Liver (tissue), 9 donors: ENCODE results near the gene AMN1. TPM values are rescaled to one million over a fixed set of nuclear protein-coding genes. Genes with fewer than 3 reads are reported as not detected.

ENCODE experiments used
- DNase-seq: peaks from one replicate; pipeline ENCODE4 v3.0.0-alpha.2; 2017; ENCODE audit warnings: low spot score
- H3K27ac ChIP-seq, 2 donors: one replicate each; pipeline ENCODE4 v1.7.0; 2013; ENCODE audit warnings: inconsistent platforms in 2 of 2, low read length in 2 of 2, control low read depth in 1 of 2, low read depth in 1 of 2, mild to moderate bottlenecking in 1 of 2
- H3K27me3 ChIP-seq, 4 donors: one replicate each; pipeline versions ENCODE4 v1.6.1 to v1.7.0; 2013; ENCODE audit warnings: low read length in 3 of 4, inconsistent platforms in 1 of 4, mild to moderate bottlenecking in 1 of 4, moderate library complexity in 1 of 4; ENCODE audit not compliant: control insufficient read depth in 4 of 4, insufficient read depth in 4 of 4
- H3K36me3 ChIP-seq, 4 donors: one replicate each; pipeline versions ENCODE4 v1.6.1 to v1.7.0; 2013; ENCODE audit warnings: low read length in 3 of 4, mild to moderate bottlenecking in 3 of 4, low read depth in 1 of 4, moderate library complexity in 1 of 4; ENCODE audit not compliant: control insufficient read depth in 4 of 4, insufficient read depth in 3 of 4
- H3K4me1 ChIP-seq, 4 donors: one replicate each; pipeline versions ENCODE4 v1.6.1 to v1.7.0; 2013; ENCODE audit warnings: low read length in 3 of 4, mild to moderate bottlenecking in 3 of 4, moderate library complexity in 1 of 4; ENCODE audit not compliant: control insufficient read depth in 4 of 4, insufficient read depth in 4 of 4
- H3K4me3 ChIP-seq, 3 donors: one replicate each; pipeline versions ENCODE4 v1.6.1 to v1.7.0; 2013; ENCODE audit warnings: low read length in 3 of 3, control low read depth in 1 of 3, low read depth in 1 of 3, mild to moderate bottlenecking in 1 of 3
- H3K9ac ChIP-seq, 2 donors: one replicate each; pipeline ENCODE4 v1.7.0; 2013; ENCODE audit warnings: low read length in 2 of 2, mild to moderate bottlenecking in 2 of 2, moderate library complexity in 2 of 2, control low read depth in 1 of 2, low read depth in 1 of 2
- H3K9me3 ChIP-seq, 4 donors: one replicate each; pipeline versions ENCODE4 v1.6.1 to v1.7.0; 2013; ENCODE audit warnings: low read length in 3 of 4; ENCODE audit not compliant: control insufficient read depth in 4 of 4
- CTCF ChIP-seq: fragments of 150-350 bp; IDR thresholded peaks from 2 replicates; pipeline ENCODE4 v1.5.1; 2017; ENCODE audit warnings: improper control_type of control experiment, low read depth, low read length; ENCODE audit not compliant: missing input control
- EGR1 ChIP-seq, 2 donors: IDR thresholded peaks; 2 replicates each; pipeline ENCODE4 v1.6.1; 2016 to 2018; ENCODE audit warnings: antibody characterized with exemption in 2 of 2, low read depth in 2 of 2
- FOXA1 ChIP-seq: IDR thresholded peaks from 2 replicates; pipeline ENCODE4 v1.6.1; 2016; ENCODE audit warnings: antibody characterized with exemption
- FOXA2 ChIP-seq: IDR thresholded peaks from 2 replicates; pipeline ENCODE4 v1.6.1; 2016; ENCODE audit warnings: antibody characterized with exemption
- GABPA ChIP-seq, 2 donors: IDR thresholded peaks in 1 of 2; conservative IDR thresholded peaks in 1 of 2; 2 replicates each; pipeline ENCODE4 v1.6.1; 2016; ENCODE audit warnings: antibody characterized with exemption in 2 of 2, mild to moderate bottlenecking in 1 of 2, moderate library complexity in 1 of 2
- HNF4A ChIP-seq, 2 donors: conservative IDR thresholded peaks; 2 replicates each; pipeline ENCODE4 v1.6.1; 2016; ENCODE audit warnings: antibody characterized with exemption in 2 of 2, mild to moderate bottlenecking in 2 of 2
- HNF4G ChIP-seq: IDR thresholded peaks from 2 replicates; pipeline ENCODE4 v1.6.1; 2016; ENCODE audit warnings: antibody characterized with exemption
- JUND ChIP-seq, 2 donors: IDR thresholded peaks; 2 replicates each; pipeline ENCODE4 v1.6.1; 2016; ENCODE audit warnings: antibody characterized with exemption in 2 of 2
- NR2F2 ChIP-seq: IDR thresholded peaks from 2 replicates; pipeline ENCODE4 v1.6.1; 2016; ENCODE audit warnings: antibody characterized with exemption
- RAD21 ChIP-seq, 2 donors: IDR thresholded peaks; 2 replicates each; pipeline ENCODE4 v1.6.1; 2016; ENCODE audit warnings: antibody characterized with exemption in 2 of 2, mild to moderate bottlenecking in 2 of 2
- REST ChIP-seq: IDR thresholded peaks from 2 replicates; pipeline ENCODE4 v1.6.1; 2016; ENCODE audit warnings: antibody characterized with exemption, mild to moderate bottlenecking
- RXRA ChIP-seq, 2 donors: IDR thresholded peaks; 2 replicates each; pipeline ENCODE4 v1.6.1; 2017 to 2018; ENCODE audit warnings: antibody characterized with exemption in 2 of 2, mild to moderate bottlenecking in 1 of 2
- SP1 ChIP-seq: IDR thresholded peaks from 2 replicates; pipeline ENCODE4 v1.6.1; 2018; ENCODE audit warnings: antibody characterized with exemption, mild to moderate bottlenecking
- TAF1 ChIP-seq: conservative IDR thresholded peaks from 2 replicates; pipeline ENCODE4 v1.6.1; 2016; ENCODE audit warnings: antibody characterized with exemption, mild to moderate bottlenecking
- YY1 ChIP-seq: IDR thresholded peaks from 2 replicates; pipeline ENCODE4 v1.6.1; 2016; ENCODE audit warnings: antibody characterized with exemption, mild to moderate bottlenecking
- ZBTB33 ChIP-seq: IDR thresholded peaks from 2 replicates; pipeline ENCODE4 v1.6.1; 2016; ENCODE audit warnings: antibody characterized with exemption
- WGBS: extraction: QIAGEN DNeasy Blood & Tissue Kit; methylation state at CpG from one replicate; pipeline ENCODE4 v1.1.7; 2013; 5-methylcytosine and 5-hydroxymethylcytosine counted together
- polyA plus RNA-seq, 2 donors: library from polyadenylated mRNA; stranded (reverse) in 1 of 2; unstranded in 1 of 2; fragments of 200-250 nt in 1 of 2; fragments of >200 nt in 1 of 2; fragmentation: Nextera tagmentation in 1 of 2; extraction: Ambion mirVana in 1 of 2; gene quantifications; one replicate each; pipeline versions ENCODE4 v1.2.1 to v1.2.3, GENCODE V29; 2013 to 2015
- total RNA-seq, 2 donors: library from RNA; depleted of rRNA; stranded (reverse); fragments of >200 nt; gene quantifications; one replicate each; pipeline ENCODE4 v1.2.3, GENCODE V29; 2014
- TF ChIP-seq, protein P1 (sequence below): IDR thresholded peaks from 2 replicates; pipeline ENCODE4 v1.6.1; 2016; ENCODE audit warnings: antibody characterized with exemption
- TF ChIP-seq, protein P2 (sequence below): IDR thresholded peaks from 2 replicates; pipeline ENCODE4 v1.6.1; 2016; ENCODE audit warnings: antibody characterized with exemption
- donor health status: healthy.
- donor health status: healthy.
- donor health status: healthy.
- donor health status: healthy.
- donor health status: healthy.

AMN1 gene
- total and polyA plus RNA-seq, 4 donors: 1.9 to 5.2 (median 3.7) TPM

GRCh38 chr12:31631023-31631724 lies 97.6 kb downstream of the AMN1 start:
- Histone ChIP-seq H3K4me1 (no peaks in the 10 kb centered on the region), H3K9me3 (no peaks in the 10 kb centered on the region), H3K27ac (no peak overlapping the region), H3K36me3 (no peaks in the 10 kb centered on the region), H3K4me3 (no peak overlapping the region), H3K9ac (no peak overlapping the region), H3K27me3 (no peaks in the 10 kb centered on the region)
- 85% methylated on average over 6 of the region's 6 CpGs for WGBS
- TF ChIP-seq RAD21 (IDR thresholded peaks at IDR 0.05) (no peak), JUND (IDR thresholded peaks at IDR 0.05) (no peak), CTCF (no peak), GABPA (IDR thresholded peaks at IDR 0.05 in 1 of 2, conservative IDR thresholded peaks at IDR 0.05 in 1 of 2) (no peak), YY1 (no peak), TAF1 (no peak), SP1 (no peak), HNF4G (no peak), REST (no peak), EGR1 (IDR thresholded peaks at IDR 0.05; ENCODE audit: low read depth in 2 of 2) (no peak), FOXA1 (no peak), RXRA (IDR thresholded peaks at IDR 0.05) (no peak), ZBTB33 (no peak), HNF4A (conservative IDR thresholded peaks at IDR 0.05) (no peak), FOXA2 (no peak), NR2F2 (no peak)
- TF ChIP-seq, protein P1, sequence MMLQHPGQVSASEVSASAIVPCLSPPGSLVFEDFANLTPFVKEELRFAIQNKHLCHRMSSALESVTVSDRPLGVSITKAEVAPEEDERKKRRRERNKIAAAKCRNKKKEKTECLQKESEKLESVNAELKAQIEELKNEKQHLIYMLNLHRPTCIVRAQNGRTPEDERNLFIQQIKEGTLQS: no peak
- TF ChIP-seq, protein P2, sequence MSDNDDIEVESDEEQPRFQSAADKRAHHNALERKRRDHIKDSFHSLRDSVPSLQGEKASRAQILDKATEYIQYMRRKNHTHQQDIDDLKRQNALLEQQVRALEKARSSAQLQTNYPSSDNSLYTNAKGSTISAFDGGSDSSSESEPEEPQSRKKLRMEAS: no peak
- no peak for DNase-seq
